ENCODE measurements around the gene MEF2D. TPM values are rescaled to one million over a fixed set of nuclear protein-coding genes. Genes with fewer than 3 reads are reported as not detected.

The MEF2D gene
- total RNA-seq, 1 experiment from 2014 or later = 10.0 TPM

- H3K4me3 ChIP-seq = no peak overlapping the region
- H3K4me1 ChIP-seq = no peaks in the 10 kb centered on the region
- no peaks in the 10 kb centered on the region for H3K36me3 ChIP-seq
- no peak for DNase-seq
- 0 out of 2 replicates have a peak, but pooled peaks cover 7% of the 10 kb centered on the region for H3K27me3 ChIP-seq
- no peaks in the 10 kb centered on the region for H3K9me3 ChIP-seq (replicated peaks)
- H3K27ac ChIP-seq = no peak overlapping the region
Observed at GRCh38 chr1:156448134-156448967, 52.2 kb downstream of the MEF2D start.

DNA sequence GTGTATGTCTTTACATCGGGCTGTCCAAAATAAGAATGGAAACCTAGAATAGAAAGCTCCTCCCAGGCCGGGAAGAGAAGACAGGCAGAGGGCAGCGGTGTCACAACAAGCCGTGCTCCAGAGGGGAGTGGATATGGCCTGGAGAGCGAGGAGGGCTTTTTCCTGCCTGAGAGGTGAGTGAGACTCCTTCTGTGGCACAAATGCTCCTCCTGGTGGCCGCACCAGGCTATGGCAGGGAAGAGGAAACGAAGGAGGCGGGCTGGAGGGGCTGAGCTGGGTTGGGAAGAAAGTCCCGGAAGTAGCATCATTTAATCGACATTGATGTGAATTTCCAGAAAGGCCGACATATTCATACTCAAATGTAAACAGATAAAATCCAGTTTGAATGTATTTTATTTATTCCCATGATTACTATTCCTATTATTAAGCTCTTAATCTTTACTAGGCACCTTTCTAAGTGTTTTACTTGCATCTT lies 54.7 kb downstream of the MEF2D start:
- Histone ChIP-seq H3K4me3 (no peak overlapping the region), H3K4me1 (no peaks in the 10 kb centered on the region), H3K27ac (no peak overlapping the region), H3K27me3 (peaks cover 7% of the 10 kb centered on the region; the same call in 1 of the 2 replicates), H3K9me3 (replicated peaks) (no peaks in the 10 kb centered on the region), H3K36me3 (no peaks in the 10 kb centered on the region)
- DNase-seq = peak; percentile 83 to 90

GRCh38 chr1:156444407-156445001 lies 56.1 kb downstream of the MEF2D start:
- Histone ChIP-seq H3K27ac (no peak overlapping the region), H3K4me3 (no peak overlapping the region), H3K4me1 (no peaks in the 10 kb centered on the region), H3K36me3 (no peaks in the 10 kb centered on the region), H3K27me3 (peaks cover 15% of the 10 kb centered on the region), H3K9me3 (replicated peaks) (no peaks in the 10 kb centered on the region)
- DNase-seq = peak; percentile 21 to 60

DNA sequence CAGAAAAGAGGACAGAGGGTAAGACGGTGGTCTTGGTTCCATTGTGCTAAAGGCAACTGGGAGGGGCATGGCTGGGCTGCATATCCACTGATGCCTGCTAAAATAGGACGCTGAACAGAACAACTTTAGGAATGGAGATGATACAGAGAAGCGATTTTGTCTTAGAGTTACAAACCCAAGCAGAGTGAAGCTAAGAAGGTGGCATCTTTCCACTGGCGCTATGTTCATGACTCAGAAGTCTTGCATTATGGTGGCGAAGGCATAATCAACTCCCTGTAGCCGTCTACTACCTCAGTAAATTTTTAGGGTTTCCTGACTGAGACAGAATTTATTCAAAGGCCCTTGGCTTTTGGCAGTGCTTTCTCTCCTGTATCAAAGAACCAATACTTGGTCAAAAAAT lies 57.3 kb downstream of the MEF2D start:
- Histone ChIP-seq H3K36me3 (no peaks in the 10 kb centered on the region), H3K27ac (no peak overlapping the region), H3K9me3 (replicated peaks) (no peaks in the 10 kb centered on the region), H3K4me3 (no peak overlapping the region), H3K27me3 (peaks cover 22% of the 10 kb centered on the region), H3K4me1 (no peaks in the 10 kb centered on the region)
- DNase-seq = no peak

DNA sequence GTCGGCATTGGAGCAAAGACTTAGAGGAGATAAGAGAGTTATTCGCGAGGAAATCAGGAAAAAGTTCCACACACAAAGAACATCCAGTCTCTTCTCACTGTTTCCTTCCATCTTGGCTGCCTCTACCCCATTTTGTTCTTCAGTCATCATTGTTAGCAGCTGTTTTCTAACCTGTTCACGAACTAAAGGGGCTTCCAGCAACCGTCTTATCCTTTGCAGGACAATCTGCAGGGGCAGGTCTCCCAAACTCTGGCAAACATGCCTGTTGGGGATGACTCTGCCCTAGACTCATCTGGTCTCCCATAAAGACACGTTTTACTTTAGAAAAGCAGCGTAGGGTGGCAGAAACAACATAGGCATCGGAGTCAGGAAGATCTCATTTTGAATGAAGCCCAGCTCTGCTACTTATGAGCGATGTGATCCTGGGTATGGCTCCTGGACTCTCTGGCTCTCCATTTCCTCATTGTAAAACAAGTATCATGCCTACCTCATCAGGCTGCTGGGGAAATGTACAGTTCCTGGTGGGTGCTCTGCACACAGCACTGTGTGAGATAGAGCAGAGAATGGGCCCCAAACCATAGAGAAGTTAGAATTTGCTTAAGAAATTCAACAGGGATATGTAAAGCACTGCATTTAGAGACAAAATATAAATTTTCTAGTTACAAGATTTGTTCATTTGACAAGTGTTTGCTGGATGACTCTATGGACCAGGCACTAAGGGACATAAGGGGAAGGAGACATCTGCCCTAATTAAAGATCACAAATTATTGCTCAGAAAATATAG lies 59.7 kb downstream of the MEF2D start:
- no peak for DNase-seq
- peaks cover 15% of the 10 kb centered on the region for H3K27me3 ChIP-seq
- no peaks in the 10 kb centered on the region for H3K4me1 ChIP-seq

GRCh38 chr1:156439777-156440183 lies 60.8 kb downstream of the MEF2D start:
- H3K27ac ChIP-seq = no peak overlapping the region
- no peaks in the 10 kb centered on the region for H3K4me1 ChIP-seq
- H3K36me3 ChIP-seq = no peaks in the 10 kb centered on the region
- H3K9me3 ChIP-seq (replicated peaks) = no peaks in the 10 kb centered on the region
- DNase-seq = no peak
- H3K4me3 ChIP-seq = no peak overlapping the region
- peaks cover 15% of the 10 kb centered on the region for H3K27me3 ChIP-seq

More for the DNA sequence above, 59.7 kb downstream of the MEF2D start:
- no peak overlapping the region for H3K27ac ChIP-seq
- no peaks in the 10 kb centered on the region for H3K36me3 ChIP-seq
- H3K4me3 ChIP-seq = no peak overlapping the region
- no peaks in the 10 kb centered on the region for H3K9me3 ChIP-seq (replicated peaks)

DNA sequence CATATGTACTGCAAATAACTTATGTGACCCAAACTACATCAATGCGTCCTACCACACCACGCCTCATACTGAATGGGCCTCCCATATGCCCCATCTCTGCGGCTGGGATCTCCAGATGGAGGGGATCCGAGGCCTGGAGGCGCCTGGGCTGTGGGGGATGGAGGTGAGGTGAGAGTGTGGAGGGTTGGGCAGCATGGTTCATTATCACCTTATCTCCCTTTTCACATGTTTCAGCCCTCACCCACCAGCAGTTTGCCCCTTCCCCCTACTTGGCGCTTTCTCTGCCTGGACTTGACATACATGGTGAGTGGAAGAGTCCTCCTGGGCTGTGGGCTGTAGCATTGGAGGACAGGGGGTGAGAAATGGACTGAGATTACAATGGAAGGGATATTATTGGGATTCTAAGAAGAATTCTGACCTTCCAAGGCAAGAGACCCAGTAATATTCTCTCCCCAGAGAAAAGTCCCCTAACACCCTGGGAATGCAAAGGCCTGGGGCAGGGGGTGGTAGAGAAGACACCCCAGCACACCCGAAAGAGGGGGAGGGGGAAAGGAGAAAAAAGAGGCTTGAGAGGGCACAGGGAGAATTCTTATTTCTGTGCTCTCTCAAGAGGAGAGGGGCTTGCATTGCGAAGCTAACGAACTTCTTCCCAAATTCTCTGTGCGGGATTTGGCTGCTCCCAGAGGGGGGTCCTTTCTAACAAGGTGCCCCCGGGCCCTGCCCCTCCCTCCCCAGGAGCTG lies 61.4 kb downstream of the MEF2D start:
- no peaks in the 10 kb centered on the region for H3K9me3 ChIP-seq (replicated peaks)
- H3K36me3 ChIP-seq = no peaks in the 10 kb centered on the region
- no peak for DNase-seq
- H3K27ac ChIP-seq = no peak overlapping the region
- H3K27me3 ChIP-seq = peaks cover 15% of the 10 kb centered on the region
- no peaks in the 10 kb centered on the region for H3K4me1 ChIP-seq
- no peak overlapping the region for H3K4me3 ChIP-seq

DNA sequence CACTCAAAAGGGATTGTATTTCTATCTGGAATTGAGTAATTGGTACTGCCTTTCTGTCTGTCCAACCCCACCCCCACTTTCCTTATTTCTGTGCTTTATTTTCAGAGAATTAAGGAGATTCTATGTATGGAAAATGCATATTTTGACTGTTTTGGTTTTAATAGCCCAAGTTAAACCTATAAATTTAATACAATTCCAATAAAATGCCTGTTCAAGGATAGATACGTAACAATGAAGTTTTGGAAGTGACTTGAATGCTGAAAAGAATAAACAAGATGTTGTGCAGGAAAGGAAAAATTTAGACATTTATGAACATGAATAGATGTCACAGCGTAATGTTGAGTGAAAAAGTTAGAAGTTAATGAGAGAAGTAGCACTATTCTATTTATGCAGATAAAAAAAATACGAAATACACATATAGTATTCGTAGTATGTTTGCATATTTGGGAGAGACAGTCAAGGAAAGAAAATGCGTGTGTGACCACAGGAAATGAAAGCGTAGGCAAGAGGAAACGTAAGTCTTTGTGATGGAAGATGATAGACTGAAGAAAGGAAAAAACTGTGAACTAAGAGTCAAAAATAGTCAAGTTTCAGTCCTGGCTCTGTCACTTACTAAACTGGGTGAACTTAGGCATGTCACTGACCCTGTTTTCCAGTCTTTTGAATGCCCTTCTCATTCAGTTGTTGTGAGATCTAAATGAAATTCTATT lies 62.1 kb downstream of the MEF2D start:
- Histone ChIP-seq H3K9me3 (replicated peaks) (no peaks in the 10 kb centered on the region), H3K27ac (no peak overlapping the region), H3K4me1 (no peaks in the 10 kb centered on the region), H3K27me3 (peaks cover 15% of the 10 kb centered on the region), H3K36me3 (no peaks in the 10 kb centered on the region), H3K4me3 (no peak overlapping the region)
- no peak for DNase-seq

GRCh38 chr1:156437037-156437867 lies 63.3 kb downstream of the MEF2D start:
- DNase-seq = no peak
- no peaks in the 10 kb centered on the region for H3K4me1 ChIP-seq
- no peaks in the 10 kb centered on the region for H3K36me3 ChIP-seq
- no peaks in the 10 kb centered on the region for H3K9me3 ChIP-seq (replicated peaks)
- H3K4me3 ChIP-seq = no peak overlapping the region
- peaks cover 15% of the 10 kb centered on the region for H3K27me3 ChIP-seq
- H3K27ac ChIP-seq = no peak overlapping the region

DNA sequence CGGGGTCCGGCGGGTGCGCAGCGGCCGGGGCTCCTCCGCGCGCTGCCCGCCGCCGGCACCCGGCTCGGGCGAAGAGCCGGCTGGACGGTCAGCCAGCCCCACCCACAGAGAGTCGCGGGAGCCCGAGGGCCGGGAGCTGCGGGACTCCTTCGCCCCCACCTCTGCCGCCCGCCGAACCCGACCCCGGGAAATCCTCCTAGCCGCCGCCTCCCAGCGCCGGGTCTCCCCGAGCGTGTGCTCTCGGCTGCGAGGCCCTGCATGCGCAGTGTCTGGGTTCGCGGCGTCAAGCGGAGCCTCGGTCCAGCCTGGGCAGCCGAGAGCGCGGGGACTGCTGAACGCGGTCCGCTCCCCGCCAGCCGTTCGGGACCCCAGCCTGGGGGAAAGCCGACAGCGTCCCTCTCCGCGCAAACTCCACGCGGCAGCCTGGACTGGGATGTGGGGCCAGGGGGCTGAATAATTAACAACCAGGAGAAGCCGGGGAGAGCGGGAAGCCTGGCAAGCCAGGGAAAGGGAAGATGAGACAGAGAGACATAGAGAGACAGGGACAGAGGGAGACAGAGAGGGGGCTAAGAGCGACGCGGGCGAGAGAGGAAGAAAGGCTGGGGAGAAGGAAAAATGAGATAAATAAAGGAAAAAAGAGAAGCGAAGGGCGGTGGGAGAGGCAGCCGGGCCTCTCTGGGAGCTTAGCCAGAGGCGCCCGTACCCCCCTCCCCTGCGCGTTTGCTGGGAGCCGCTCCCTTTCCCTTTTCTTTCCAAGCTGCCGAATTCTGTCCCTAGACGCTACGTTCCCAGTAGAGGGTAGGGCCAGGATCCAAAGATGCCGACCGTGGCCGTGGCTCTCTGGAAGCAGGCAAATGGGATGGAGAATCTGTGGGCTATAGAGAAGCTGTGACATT lies 64.2 kb downstream of the MEF2D start:
- Histone ChIP-seq H3K9me3 (replicated peaks) (no peaks in the 10 kb centered on the region), H3K27me3 (peaks cover 15% of the 10 kb centered on the region), H3K4me3 (no peak overlapping the region), H3K4me1 (no peaks in the 10 kb centered on the region), H3K27ac (no peak overlapping the region), H3K36me3 (no peaks in the 10 kb centered on the region)
- no peak for DNase-seq

GRCh38 chr1:156435545-156436140 lies 64.9 kb downstream of the MEF2D start:
- Histone ChIP-seq H3K4me3 (no peak overlapping the region), H3K9me3 (replicated peaks) (no peaks in the 10 kb centered on the region), H3K27ac (no peak overlapping the region), H3K4me1 (no peaks in the 10 kb centered on the region), H3K36me3 (no peaks in the 10 kb centered on the region), H3K27me3 (peaks cover 13% of the 10 kb centered on the region)
- no peak for DNase-seq

- Histone ChIP-seq H3K36me3 (no peaks in the 10 kb centered on the region), H3K4me1 (no peaks in the 10 kb centered on the region), H3K4me3 (no peak overlapping the region), H3K27ac (no peak overlapping the region), H3K27me3 (peaks cover 11% of the 10 kb centered on the region), H3K9me3 (replicated peaks) (no peaks in the 10 kb centered on the region)
- no peak for DNase-seq
Observed at GRCh38 chr1:156434989-156435544, 65.5 kb downstream of the MEF2D start.
